AG04450 (cell line): ENCODE results near the gene KY. TPM values are rescaled to one million over a fixed set of nuclear protein-coding genes. Genes with fewer than 3 reads are reported as not detected.
"Not testable (repeated sequence)": the region's sequence is repeated elsewhere in the genome, so short reads cannot be mapped to it uniquely, and the experiment has no call there.

Source experiments
- CTCF ChIA-PET: fragments of 300-600, 350-600 bp; formaldehyde crosslinking; extraction: SDS; loops from one replicate; lab custom pipeline; 2022; ENCODE audit warnings: antibody characterized with exemption, inconsistent platforms; lab: Charles Lee
- POLR2A ChIA-PET: fragments of 350-600 bp; formaldehyde crosslinking; extraction: SDS; loops from one replicate; lab custom pipeline; 2021; ENCODE audit warnings: antibody characterized with exemption, inconsistent platforms; lab: Yijun Ruan, JAX
- DNase-seq: peaks from one replicate; pipeline ENCODE4 v3.0.0-alpha.2; 2011; ENCODE audit warnings: low read depth, low spot score
- H3K27ac ChIP-seq: one replicate; pipeline ENCODE4 v1.5.1; 2012; ENCODE audit warnings: low read depth, low read length, control low read depth
- H3K27me3 ChIP-seq: one replicate; pipeline ENCODE4 v1.6.0; 2012; ENCODE audit warnings: low read length; ENCODE audit not compliant: control insufficient read depth, insufficient read depth
- H3K4me3 ChIP-seq: 2 replicates; pipeline ENCODE4 v1.5.1; 2011; ENCODE audit warnings: mild to moderate bottlenecking, low read depth, low read length, control low read depth
- H3K9me3 ChIP-seq: 2 replicates; pipeline ENCODE4 v1.5.1; 2012; ENCODE audit warnings: low read length; ENCODE audit not compliant: control insufficient read depth, insufficient read depth
- polyA plus RNA-seq: library from polyadenylated mRNA; depleted of rRNA; stranded (reverse); fragments of >200 nt; gene quantifications from 2 replicates; pipeline ENCODE4 v1.2.3, GENCODE V29; 2011
- TF ChIP-seq, protein P1 (sequence below): IDR thresholded peaks from 2 replicates; pipeline ENCODE4 v1.5.1; 2011; ENCODE audit warnings: low read depth, low read length, control low read depth, inconsistent platforms

Gene KY
- polyA plus RNA-seq, 1 experiment: 0.04 TPM

DNA sequence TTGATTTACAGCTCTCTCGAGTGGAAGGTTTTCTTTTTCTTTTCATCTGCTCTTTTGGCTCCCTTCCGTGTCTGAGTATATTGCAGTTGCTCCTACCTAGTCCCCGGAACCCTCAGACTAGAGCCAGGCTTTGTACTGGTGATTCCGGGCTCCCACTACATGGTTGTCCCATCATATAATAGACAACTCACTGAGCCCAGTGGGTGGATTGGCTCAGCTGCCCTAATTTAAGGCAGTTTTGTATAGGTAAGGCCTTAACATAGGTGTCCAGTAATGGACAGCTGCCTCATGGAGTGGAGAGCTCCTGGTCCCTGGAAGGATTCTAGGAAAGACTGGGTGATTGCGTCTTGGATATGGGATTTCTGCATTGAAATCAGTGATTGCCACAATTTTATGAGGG is 58.0 kb downstream of the KY start:
- POLR2A ChIA-PET: no interaction called here
- CTCF ChIA-PET: interaction anchor here (2.0 to 3.5 kb wide), 2 partner anchors 9 to 162 kb away, joined by 5 to 20 read pairs; no protein-coding TSS in a partner anchor
- Histone ChIP-seq H3K27ac (no peak overlapping the region), H3K27me3 (peaks cover 21% of the 10 kb centered on the region), H3K4me3 (no peak overlapping the region), H3K9me3 (no peaks in the 10 kb centered on the region)
- TF ChIP-seq, protein P1, sequence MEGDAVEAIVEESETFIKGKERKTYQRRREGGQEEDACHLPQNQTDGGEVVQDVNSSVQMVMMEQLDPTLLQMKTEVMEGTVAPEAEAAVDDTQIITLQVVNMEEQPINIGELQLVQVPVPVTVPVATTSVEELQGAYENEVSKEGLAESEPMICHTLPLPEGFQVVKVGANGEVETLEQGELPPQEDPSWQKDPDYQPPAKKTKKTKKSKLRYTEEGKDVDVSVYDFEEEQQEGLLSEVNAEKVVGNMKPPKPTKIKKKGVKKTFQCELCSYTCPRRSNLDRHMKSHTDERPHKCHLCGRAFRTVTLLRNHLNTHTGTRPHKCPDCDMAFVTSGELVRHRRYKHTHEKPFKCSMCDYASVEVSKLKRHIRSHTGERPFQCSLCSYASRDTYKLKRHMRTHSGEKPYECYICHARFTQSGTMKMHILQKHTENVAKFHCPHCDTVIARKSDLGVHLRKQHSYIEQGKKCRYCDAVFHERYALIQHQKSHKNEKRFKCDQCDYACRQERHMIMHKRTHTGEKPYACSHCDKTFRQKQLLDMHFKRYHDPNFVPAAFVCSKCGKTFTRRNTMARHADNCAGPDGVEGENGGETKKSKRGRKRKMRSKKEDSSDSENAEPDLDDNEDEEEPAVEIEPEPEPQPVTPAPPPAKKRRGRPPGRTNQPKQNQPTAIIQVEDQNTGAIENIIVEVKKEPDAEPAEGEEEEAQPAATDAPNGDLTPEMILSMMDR: no peak
- DNase-seq: no peak

DNA sequence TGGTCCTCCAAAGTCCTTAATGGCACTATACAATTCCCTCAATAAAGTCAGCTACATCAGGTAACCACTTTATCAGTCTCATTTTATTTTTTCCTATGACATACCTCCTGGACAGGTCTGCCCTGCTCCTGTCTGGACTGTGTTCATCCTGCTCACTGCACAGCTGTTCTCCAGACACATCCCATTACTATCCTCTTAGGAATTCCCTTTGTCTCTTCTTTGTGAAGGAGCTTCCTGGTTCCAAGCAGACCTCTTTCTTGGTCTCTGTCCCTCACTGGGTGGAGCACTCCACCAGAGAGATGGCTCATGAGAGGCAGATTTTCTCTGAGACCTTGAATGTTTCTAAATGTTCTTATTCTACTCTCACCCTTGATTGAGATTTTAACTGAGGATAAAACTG is 60.1 kb downstream of the KY start:
- Histone ChIP-seq H3K4me3 (no peak overlapping the region), H3K27me3 (peaks cover 14% of the 10 kb centered on the region), H3K27ac (no peak overlapping the region), H3K9me3 (no peaks in the 10 kb centered on the region)
- ChIA-PET CTCF (interaction anchor here (0.9 to 3.5 kb wide), 4 partner anchors 8 to 164 kb away, joined by 3 to 20 read pairs (median 4); no protein-coding TSS in a partner anchor), POLR2A (no interaction called here)
- TF ChIP-seq, protein P1: no peak
- no peak for DNase-seq

DNA sequence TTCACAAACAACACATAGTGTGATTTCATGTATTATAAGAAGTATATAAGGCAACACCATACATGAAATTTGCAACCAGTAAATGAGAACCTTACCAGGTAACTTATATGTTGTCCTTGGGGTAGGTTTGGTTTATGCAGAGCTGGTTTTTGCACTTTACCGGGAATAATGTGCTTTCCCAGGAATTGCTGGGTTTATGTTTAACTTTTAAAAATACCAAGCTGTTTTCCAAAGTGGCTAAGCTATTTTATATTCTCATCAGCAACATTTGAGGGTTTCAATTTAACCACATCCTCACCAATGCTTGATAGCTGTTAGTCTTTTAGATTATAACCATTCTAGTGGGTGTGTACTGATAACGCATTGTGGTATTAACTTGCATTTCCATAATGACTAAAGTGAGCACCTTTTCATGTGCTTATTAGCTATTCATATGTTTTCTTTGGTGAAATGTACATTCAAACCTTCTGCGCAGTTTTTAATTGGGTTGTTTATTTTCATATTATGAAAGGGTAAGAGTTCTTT is 71.6 kb downstream of the KY start:
- Histone ChIP-seq H3K27me3 (no peaks in the 10 kb centered on the region), H3K27ac (no peak overlapping the region), H3K9me3 (no peaks in the 10 kb centered on the region; the same call in 1 of the 2 replicates), H3K4me3 (no peak overlapping the region)
- TF ChIP-seq, protein P1: no peak
- CTCF ChIA-PET: no interaction called here
- POLR2A ChIA-PET: no interaction called here
- DNase-seq: no peak

DNA sequence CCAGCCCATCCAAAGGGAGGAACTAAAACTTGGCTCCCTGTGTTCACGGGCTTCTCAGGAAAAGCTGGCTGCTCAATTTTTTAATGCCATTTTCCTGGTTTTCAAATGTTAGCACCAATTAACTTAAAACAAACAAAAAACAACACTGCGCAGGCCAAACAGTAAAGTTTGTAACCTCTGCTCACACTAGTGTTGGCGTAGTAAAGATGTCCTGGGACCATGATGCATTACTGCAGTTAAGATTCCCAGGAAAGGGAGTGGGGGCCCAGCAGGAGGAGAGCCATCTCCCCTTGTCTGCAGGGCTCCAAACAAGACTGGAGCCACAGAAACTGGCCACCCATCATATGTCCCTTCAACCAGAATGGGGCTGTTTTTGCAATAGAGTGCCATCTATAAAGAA is 74.0 kb downstream of the KY start:
- Histone ChIP-seq H3K4me3 (no peak overlapping the region), H3K27me3 (no peaks in the 10 kb centered on the region), H3K9me3 (no peaks in the 10 kb centered on the region; the same call in 1 of the 2 replicates), H3K27ac (no peak overlapping the region)
- POLR2A ChIA-PET: no interaction called here
- TF ChIP-seq, protein P1: no peak
- no peak for DNase-seq
- CTCF ChIA-PET: interaction anchor here (0.6 kb wide), 1 partner anchor 1345 kb away, joined by 4 read pairs; no protein-coding TSS in a partner anchor

DNA sequence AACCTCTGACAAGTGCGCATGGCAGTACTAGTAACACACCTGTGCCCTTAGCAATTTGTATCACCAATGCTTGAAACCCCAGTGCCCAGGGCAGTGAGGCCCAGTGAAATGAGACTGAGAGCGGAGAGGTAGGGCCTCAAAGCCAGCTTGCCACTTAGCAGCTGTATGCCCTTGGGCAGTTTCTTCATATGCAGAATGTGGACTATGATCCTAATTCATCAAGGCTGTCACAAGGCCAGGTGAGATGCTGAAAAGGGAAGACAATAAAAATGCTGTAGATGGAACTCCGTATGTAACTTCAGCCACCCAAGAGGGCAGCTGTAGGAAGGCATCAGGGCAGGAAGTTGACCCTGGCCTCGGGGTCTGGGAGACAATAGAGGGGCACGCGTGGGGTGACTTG is 74.4 kb downstream of the KY start:
- ChIA-PET POLR2A (no interaction called here), CTCF (no interaction called here)

DNA sequence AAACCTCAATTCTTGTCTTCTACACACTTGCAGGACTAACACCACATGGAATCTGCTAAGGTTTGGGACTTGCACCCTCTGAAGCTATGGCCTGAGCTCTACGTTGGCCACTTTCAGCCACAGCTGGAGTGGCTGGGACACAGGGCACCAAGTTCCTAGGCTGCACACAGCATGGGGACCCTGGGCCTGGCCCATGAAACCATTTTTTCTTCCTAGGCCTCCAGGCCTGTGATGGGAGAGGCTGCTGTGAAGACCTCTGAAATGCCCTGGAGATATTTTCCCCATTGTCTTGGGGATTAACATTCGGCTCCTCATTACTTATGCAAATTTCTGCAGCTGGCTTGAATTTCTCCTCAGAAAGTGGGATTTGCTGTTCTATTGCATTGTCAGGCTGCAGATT is 80.9 kb downstream of the KY start:
- DNase-seq, H3K27ac ChIP-seq, CTCF ChIA-PET, H3K9me3 ChIP-seq, H3K4me3 ChIP-seq, H3K27me3 ChIP-seq, POLR2A ChIA-PET: not testable (repeated sequence)

More for the DNA sequence above, 74.4 kb downstream of the KY start:
- Histone ChIP-seq H3K9me3 (no peaks in the 10 kb centered on the region), H3K27ac (no peak overlapping the region), H3K4me3 (no peak overlapping the region), H3K27me3 (no peaks in the 10 kb centered on the region)
- TF ChIP-seq, protein P1: no peak
- DNase-seq: no peak
